PC-9 (cell line): Measurements from ENCODE around the gene PKP3.

ENCODE experiments used
- CTCF ChIP-seq: fragments of 200-600 bp; sonication (generic); conservative IDR thresholded peaks from 2 replicates; pipeline ENCODE4 v1.6.1; 2017; ENCODE audit warnings: mixed run types, antibody characterized with exemption, mild to moderate bottlenecking, moderate library complexity
- EZH2 ChIP-seq: fragments of 200-600 bp; sonication (generic); IDR thresholded peaks from 2 replicates; pipeline ENCODE4 v1.8.0; 2017; ENCODE audit warnings: antibody characterized with exemption, low read depth

- TF ChIP-seq CTCF = no peak
- TF ChIP-seq EZH2 = no peak
Measured at GRCh38 chr11:391117-392017, 2.6 kb upstream of the PKP3 start.
